ENCODE results near the gene TEX264.
"Not testable (repeated sequence)": the region's sequence is repeated elsewhere in the genome, so short reads cannot be mapped to it uniquely, and the experiment has no call there.

The TEX264 gene, protein sequence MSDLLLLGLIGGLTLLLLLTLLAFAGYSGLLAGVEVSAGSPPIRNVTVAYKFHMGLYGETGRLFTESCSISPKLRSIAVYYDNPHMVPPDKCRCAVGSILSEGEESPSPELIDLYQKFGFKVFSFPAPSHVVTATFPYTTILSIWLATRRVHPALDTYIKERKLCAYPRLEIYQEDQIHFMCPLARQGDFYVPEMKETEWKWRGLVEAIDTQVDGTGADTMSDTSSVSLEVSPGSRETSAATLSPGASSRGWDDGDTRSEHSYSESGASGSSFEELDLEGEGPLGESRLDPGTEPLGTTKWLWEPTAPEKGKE

DNA sequence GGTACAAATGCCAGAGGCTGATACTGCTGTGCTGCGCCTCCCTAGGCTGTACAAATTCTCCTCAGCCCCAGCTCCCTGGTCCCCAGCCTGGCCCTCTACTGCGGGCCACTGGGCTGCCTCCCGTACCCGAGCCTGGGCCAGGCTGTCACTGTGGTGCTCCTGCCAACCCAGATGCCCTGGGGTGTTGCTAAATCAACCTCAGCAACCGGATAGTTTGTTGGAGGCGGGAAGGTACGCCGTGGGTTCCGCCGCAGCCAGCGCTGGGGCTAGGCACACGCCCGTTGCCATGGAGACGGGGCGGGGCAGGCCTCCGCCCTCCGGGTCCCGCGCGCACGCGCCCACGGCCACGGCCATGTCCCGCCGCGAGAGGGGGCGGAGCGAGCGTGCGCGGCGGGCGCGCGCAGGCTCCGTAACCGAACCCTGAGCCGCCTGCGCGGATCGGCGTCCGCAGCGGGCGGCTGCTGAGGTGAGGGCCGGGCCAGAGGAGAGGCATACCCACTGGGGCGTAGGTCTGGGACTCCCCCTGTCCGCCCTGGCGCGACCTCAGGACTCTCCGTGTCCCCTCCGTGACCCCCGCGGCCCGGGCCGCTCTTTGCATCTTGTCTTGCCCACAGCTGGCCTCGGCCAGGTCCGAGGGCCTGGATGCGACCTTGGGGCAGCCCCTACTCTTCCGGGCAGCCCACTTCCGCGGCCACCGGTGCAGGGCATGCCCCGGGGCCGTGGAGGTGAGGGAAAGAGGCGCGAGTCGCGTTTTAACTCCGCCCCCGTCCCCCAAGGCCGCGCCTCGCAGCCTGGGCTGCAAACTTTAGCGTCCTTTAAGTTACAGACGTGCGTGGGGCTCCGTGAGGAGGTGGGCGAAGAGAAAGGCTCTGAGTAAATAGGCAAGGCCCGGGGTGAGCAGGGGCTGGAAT, at the start of gene TEX264:
TEX264 (plus strand) TSS at position 430 of the 911 bp plus-strand sequence. CDS start 3,053 bp downstream, outside the sequence.
- DNase-seq, result peak; percentile 72 to 98 (median 84)
- intact Hi-C loops (cut with DNase I), result loop anchor here (1.0 to 2.0 kb wide), 2 partner anchors 172 to 278 kb away; no protein-coding TSS in a partner anchor

DNA sequence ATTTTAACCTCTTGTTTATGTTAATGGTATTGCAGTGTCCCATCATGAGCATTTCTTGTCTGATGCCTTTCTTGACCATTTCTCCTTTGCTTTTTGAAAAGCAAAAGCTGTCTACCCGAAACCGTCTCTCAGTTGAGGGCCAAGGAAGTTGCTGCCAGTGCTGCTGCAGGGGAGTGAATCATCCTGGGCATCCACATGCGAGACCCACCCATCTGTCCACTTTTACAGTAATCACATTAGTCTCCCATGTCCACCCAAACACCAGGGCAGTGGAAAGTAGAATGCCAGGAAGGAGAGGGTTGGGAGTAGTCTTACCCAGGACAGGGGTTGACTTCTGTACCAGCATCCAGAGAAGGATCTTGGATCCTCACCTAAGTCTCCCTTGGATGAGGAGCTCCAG, 48.6 kb upstream of the TEX264 start:
- DNase-seq, result no peak
- intact Hi-C loops (cut with DNase I), result no loop called here

DNA sequence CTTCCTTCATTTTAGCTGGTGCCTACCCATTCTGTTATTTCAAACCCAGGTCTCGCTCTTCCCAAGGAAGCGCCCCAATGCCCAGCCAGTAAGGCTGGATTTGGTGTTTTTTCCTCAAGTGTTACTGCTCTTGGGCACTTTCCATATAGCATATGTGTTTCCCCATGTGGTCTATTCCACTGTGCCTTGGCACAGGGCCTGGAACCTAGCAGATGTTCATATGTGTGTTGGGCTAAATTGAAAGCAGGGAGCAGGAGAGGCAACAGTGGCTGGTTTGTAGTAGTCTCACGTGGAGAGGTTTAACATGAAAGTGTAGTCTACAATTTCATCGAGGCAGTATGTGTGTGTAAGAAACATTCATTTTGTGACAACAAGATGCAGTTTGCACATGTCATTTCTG, 48.2 kb upstream of the TEX264 start:
- DNase-seq, result peak in 9 of 10 donors; percentile 15 to 92 (median 61)
- intact Hi-C loops (cut with DNase I), result no loop called here

DNA sequence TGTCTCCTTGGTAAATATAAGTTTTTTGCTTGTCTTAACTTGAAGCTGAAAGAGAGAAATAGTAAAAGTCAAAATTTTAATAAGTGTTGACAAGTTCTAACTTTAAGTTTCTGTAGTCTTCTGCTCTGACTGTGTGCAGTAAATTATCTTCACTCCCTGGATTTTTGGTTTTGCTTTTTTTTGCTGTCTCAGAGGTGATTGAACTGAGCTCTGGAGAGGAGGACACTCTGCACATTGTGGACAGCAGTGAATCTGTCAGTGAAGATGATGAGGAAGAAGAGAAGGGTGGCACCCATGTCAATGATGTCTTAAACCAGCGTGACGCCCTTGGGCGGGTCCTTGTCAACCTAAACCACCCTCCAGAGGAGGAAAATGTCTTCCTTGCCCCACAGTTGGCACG, 40.5 kb upstream of the TEX264 start:
- intact Hi-C loops (cut with DNase I), result no loop called here

DNA sequence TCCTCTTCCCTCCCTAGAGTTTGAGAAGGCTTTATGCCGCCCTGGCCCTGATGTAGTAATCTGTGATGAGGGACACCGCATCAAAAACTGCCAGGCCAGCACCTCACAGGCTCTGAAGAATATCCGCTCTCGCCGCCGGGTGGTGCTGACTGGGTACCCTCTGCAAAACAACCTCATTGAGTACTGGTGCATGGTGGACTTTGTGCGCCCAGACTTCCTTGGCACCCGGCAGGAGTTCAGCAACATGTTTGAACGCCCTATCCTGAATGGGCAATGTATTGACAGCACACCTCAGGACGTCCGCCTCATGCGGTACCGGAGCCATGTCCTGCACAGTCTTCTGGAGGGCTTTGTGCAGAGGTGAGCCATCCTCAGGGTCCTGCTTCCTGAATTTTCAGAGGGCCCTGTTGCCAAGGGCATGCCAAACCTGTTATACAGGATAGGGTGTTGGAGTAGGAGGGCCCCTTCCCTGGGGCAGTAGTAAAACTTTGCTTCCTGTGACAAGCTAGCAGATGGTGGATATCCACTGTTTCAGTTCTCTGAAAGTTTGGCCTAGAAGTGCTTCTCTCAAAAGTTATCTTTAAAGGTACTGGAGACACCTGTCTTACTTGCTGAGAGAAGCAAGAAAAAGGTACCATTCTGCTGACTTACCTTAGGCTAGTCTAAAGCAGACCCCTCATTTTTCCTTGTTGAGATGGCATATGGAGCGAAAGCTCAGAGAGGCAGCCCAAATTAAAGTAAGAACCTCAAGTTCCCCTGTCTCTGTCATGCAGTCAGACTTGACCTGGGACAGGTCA, 33.7 kb upstream of the TEX264 start:
- intact Hi-C loops (cut with DNase I), result no loop called here
- DNase-seq, result no peak

More for the DNA sequence above, 40.5 kb upstream of the TEX264 start:
- DNase-seq, result no peak

DNA sequence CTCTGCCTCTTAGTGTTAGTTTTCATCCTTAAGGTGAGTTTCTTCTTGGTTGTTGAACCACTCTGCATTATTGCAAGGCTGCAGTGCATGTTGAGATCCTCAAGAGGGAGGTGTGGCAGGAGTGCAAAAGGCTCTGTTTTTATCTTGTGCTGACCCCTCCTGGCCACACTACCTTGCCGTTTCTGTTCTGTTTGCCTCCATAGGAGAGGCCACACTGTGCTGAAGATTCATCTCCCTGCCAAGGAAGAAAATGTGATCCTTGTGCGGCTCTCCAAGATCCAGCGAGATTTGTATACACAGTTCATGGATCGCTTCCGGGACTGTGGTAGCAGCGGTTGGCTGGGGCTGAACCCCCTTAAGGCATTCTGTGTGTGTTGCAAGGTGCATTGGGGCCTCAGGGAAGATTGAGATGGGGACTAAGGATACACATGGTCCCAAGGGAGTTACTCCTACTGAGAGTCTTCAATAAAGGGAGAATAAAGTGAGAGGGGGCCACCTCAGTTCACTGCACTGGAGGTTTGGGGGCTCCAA, 33.0 kb upstream of the TEX264 start:
- intact Hi-C loops (cut with DNase I), result no loop called here
- DNase-seq, result no peak

DNA sequence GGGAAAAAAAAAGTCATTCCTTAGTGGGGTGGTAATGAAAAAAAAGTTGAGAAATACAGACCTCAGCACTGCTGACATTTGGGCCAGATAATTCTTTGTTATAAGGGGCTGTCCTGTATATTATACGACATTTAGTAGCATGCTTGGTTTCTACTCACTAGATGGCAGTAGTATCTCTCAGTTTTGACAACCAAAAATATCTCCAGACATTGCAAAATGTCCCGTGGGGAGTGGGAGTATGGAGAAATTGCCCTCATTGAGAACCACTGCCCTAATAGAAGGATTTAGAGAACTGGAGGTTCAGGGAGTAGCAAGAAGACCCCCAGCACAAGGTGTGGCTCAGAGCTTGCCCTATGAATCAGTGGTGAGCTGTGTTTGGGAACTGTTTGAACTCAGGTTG, 28.6 kb upstream of the TEX264 start:
- intact Hi-C loops (cut with DNase I), result no loop called here
- no peak for DNase-seq

DNA sequence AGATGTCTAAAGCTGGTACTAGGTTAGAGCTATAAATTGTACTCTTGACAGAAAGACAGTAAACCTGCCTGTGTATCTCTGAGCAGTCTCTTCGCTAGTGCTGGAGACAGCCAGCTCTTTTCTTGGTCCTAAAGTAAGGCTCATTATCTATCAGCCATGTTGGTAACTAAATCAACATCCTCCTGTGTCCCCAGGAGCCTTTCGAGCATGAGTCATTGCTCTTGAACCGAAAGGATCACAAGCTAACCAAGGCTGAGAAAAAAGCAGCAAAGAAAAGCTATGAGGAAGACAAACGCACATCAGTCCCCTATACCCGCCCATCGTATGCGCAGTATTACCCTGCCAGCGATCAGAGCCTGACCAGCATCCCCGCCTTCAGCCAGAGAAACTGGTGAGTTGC, 25.0 kb upstream of the TEX264 start:
- no peak for DNase-seq
- intact Hi-C loops (cut with DNase I), result no loop called here

DNA sequence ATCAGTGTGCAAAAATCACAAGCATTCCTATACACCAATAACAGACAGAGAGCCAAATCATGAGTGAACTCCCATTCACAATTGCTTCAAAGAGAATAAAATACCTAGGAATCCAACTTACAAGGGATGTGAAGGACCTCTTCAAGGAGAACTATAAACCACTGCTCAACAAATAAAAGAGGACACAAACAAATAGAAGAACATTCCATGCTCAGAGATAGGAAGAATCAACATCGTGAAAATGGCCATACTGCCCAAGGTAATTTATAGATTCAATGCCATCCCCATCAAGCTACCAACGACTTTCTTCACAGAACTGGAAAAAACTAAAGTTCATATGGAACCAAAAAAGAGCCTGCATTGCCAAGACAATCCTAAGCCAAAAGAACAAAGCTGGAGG, 18.9 kb upstream of the TEX264 start:
- intact Hi-C loops (cut with DNase I), result not testable (repeated sequence)

DNA sequence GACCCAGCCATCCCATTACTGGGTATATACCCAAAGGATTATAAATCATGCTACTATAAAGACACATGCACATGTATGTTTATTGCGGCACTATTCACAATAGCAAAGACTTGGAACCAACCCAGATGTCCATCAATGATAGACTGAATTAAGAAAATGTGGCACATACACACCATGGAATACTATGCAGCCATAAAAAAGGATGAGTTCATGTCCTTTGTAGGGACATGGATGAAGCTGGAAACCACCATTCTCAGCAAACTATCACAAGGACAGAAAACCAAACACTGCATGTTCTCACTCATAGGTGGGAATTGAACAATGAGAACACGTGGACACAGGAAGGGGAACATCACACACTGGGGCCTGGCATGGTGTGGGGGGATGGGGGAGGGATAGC, 17.6 kb upstream of the TEX264 start:
- DNase-seq; intact Hi-C loops (cut with DNase I): not testable (repeated sequence)

More for the DNA sequence above, 18.9 kb upstream of the TEX264 start:
- not testable (repeated sequence) for DNase-seq

DNA sequence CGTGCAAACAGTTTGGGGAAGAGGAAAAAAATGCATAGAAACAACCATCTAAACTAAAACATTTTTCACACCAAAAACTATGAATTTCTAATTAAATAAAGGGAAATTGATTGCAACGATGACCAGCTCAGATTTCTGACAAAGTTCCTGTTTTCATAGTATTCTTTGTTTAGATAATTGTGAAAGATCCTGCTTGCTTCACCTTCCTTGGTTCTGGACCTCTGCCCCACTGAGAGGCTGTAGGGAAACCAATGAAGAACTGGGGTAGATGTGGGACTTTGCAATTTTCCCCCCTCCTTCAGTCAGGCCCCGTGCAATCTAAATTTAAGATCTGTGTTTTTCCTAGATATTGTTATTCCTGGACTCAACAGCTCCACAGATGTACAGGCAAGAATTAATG, 13.8 kb upstream of the TEX264 start:
- DNase-seq, result no peak

DNA sequence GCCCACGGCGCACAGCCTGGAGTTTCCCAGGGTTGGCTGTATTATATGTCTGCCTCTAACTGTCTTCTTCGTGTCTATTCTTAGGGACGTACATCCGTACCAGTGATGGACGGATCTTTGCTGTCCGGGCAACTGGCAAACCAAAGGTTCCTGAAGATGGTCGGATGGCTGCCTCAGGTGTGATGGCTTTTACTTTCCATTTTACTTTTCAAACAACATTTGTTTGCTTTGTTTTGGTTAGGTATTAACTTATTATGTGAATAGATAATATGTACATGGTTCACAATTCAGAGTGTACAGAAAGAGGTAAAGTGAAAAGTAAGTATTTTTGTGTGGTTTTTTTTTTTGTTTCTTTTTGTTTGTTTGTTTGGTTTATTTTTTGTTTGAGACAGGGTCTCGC, 11.1 kb upstream of the TEX264 start:
- intact Hi-C loops (cut with DNase I), result no loop called here
- no peak for DNase-seq

More for the DNA sequence above, 13.8 kb upstream of the TEX264 start:
- intact Hi-C loops (cut with DNase I), result no loop called here

DNA sequence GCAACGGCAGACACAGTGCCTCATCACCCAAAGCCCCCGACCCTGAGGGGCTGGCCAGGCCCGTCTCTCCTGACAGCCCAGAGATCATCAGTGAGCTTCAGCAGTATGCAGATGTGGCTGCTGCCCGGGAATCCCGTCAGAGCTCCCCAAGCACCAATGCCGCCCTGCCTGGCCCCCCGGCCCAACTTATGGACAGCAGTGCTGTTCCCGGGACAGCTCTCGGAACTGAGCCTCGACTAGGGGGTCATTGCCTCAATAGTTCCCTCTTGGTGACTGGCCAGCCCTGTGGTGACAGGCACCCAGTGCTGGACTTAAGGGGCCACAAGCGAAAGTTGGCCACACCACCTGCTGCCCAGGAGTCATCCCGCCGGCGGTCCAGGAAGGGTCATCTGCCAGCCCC, 8.6 kb upstream of the TEX264 start:
- intact Hi-C loops (cut with DNase I), result no loop called here
- no peak for DNase-seq

DNA sequence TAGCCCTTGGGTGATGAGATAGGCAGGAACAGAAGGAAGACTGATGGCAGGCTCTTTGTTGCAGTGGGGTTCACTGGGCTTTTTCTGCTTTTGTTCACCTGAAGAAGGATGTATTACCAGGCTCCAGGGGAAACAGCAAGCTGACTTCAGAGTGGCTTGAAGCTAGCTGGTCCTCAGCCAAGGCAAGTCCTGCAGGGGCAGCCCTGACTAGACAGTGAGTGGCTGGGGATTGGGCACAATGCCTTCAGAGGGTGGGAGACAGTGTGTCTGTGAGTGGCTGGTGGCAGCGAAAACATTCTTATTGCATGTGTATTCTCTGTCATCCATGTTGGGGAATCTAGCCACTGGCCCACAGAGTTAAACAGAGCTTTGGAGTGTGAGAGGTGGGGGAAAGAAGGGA, 2.3 kb upstream of the TEX264 start:
- intact Hi-C loops (cut with DNase I), result loop anchor here (1.0 kb wide), 1 partner anchor 166 kb away; no protein-coding TSS in a partner anchor
- no peak for DNase-seq

DNA sequence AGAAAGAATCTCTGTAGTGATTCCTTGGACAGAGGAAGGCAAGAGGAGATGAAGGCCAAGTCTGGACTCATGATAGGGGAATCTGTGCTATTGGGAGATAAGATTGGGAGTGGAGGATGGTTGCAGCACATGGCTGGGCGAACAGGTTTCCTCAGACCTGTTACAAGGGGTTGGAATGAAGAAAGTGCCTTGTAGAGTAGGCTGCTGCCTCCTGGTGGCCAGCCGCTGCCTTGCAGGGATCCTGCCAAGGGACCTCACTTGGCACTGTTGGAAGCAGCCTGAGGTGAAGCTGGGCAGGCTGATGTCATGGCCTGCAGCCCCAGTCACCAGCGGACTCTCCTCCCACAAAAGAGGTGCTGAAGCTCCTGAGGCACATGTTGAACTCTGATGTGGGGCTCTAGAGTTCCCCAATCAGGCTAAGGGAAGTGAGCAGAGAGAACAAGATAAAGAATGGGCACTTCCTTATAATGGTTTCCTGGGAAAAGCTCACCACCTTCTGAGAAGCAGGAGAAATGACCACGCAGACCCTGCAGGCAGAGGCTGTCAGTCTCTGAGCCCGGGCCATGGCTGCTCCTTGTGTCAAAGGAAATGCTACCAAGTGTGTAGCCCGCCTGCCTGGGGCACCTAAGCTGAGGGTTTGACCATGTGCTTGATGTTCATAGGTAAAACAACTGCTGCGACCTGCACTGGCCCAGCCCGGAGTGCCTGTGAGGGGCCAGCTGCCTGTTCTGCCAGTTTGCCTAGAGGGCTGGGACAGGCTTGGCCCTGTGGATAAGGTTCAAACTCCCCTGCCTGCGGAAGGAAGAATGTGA, 1.6 kb upstream of the TEX264 start:
- DNase-seq, result peak; percentile 69 to 97 (median 87)
- intact Hi-C loops (cut with DNase I), result loop anchor here (1.0 to 2.0 kb wide), 2 partner anchors 167 to 277 kb away; no protein-coding TSS in a partner anchor

DNA sequence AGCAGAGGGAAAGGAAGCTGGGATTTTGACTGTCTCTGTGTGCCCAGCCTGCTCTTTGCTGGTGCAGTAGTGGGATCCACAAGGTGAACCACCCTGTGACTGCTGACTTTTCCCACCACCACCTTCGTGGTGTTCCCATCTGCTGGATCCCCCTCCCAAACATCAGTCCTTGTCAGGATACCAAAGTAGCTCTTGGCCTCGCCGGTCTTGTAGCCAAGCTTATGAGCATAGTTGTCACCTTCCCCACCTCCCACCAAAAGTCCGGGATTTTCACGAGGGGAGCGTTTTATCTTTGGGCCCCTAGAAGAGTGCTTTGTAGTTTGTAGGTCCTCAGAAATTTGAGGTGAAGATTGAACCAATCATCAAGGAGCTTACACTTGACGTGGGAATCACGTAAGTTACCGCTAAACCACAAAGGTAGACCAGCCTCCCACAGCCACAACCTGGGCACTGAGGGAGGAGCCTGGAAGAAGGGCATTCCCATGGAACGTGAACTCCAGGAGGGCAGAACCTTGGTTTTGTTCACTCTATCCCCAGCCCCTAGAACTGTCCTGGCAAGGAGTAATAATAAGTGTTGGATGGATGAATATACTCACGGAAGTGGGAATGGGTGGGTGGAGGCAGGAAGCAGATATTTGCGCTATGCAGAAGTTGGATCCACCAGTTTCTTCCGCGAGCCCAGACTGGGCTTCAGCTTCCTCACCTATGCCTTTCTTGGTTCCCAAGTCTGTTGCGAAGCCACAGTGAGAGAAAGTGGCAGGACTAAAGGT, 814 bp upstream of the TEX264 start:
- intact Hi-C loops (cut with DNase I), result loop anchor here (2.0 kb wide), 1 partner anchor 277 kb away; no protein-coding TSS in a partner anchor
- no peak for DNase-seq

DNA sequence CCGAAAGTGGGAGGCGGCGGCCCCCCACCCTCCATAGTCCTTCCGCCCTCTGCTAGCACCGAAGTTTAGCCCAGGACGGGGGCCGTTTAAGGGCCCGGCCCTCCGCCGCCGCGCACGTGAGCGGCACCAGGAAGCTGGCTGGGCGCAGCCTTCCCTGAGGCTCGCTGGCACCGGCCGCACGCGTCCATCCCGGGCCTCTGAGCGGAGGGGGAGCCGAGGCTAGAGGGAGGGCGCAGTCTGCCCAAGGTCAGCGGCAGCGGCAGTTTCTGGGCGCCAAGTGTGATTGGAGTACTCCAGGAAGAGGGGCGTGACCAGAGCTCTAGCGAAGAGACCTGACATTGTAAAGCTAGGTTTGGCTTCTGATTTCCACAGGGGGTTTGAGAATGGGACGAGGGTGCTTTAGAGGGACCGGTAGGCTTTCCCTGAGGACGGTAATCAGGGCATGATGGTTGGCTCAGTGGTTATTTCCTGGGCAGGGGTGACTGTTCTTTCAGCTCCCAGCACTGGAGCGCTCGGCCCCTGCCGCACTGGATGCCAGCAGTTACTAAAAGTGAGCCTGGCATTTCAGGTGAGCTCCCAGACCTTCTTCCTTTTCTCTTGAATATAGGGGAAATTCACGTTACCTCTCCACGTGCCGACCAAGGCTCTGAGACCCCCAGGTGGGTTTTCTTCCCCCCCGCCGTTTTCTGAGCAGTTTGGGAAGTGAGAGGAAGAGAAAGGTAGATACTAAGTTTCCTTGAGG, 853 bp downstream of the TEX264 start:
- intact Hi-C loops (cut with DNase I), result loop anchor here (1.0 to 2.0 kb wide), 2 partner anchors 173 to 279 kb away; no protein-coding TSS in a partner anchor
- peak in 5 of 10 donors; percentile 39 to 92 (median 51) for DNase-seq
